ENCODE data around the gene IFNG.

IFNG gene

GRCh38 chr12:68113644-68114043 is 45.9 kb downstream of the IFNG start:
- DNase-seq, result no peak

GRCh38 chr12:68111995-68112394 is 47.5 kb downstream of the IFNG start:
- DNase-seq, result no peak

- no peak for DNase-seq
Measured at GRCh38 chr12:68109444-68110217, 49.9 kb downstream of the IFNG start.

- no peak for DNase-seq
Measured at GRCh38 chr12:68109001-68109400, 50.5 kb downstream of the IFNG start.

- DNase-seq, result no peak
Measured at GRCh38 chr12:68106660-68107059, 52.9 kb downstream of the IFNG start.

GRCh38 chr12:68106160-68106559 is 53.4 kb downstream of the IFNG start:
- DNase-seq, result no peak

All from activated CD4-positive, CD25-positive, alpha-beta regulatory T cell (primary cell).